Spleen (tissue), 11 donors: ENCODE data around the gene TSHZ2. TPM values are rescaled to one million over a fixed set of nuclear protein-coding genes. Genes with fewer than 3 reads are reported as not detected.
A peak's percentile ranks its signal among the peaks of the same experiment; 100 is the strongest.

Experiments used
- DNase-seq: peaks from one replicate; pipeline ENCODE4 v3.0.0-alpha.2; 2020
- H3K27ac ChIP-seq, 8 donors: fragments of 200-600 bp; sonication (generic) in 7 of 8; 1 replicate in 4 of 8; 2 replicates in 4 of 8; pipeline versions ENCODE4 v1.5.0 to v1.8.0; 2016 to 2021; ENCODE audit warnings: inconsistent platforms in 4 of 8, mild to moderate bottlenecking in 4 of 8, moderate library complexity in 1 of 8
- H3K27me3 ChIP-seq, 7 donors: fragments of 200-600 bp; sonication (generic) in 6 of 7; replicated peaks in 1 of 7; 1 replicate in 4 of 7; 2 replicates in 3 of 7; pipeline versions ENCODE4 v1.5.0 to v1.8.0; 2016 to 2021; ENCODE audit warnings: inconsistent platforms in 3 of 7, mild to moderate bottlenecking in 1 of 7
- H3K36me3 ChIP-seq, 6 donors: fragments of 200-600 bp; sonication (generic) in 5 of 6; 1 replicate in 4 of 6; 2 replicates in 2 of 6; pipeline versions ENCODE4 v1.5.0 to v1.8.0; 2016 to 2021; ENCODE audit warnings: inconsistent platforms in 2 of 6
- H3K4me1 ChIP-seq, 6 donors: fragments of 200-600 bp; sonication (generic) in 5 of 6; 1 replicate in 3 of 6; 2 replicates in 3 of 6; pipeline versions ENCODE4 v1.5.0 to v1.8.0; 2016 to 2021; ENCODE audit warnings: inconsistent platforms in 3 of 6
- H3K4me3 ChIP-seq, 8 donors: fragments of 200-600 bp; sonication (generic) in 7 of 8; 1 replicate in 4 of 8; 2 replicates in 4 of 8; pipeline versions ENCODE4 v1.5.0 to v1.8.0; 2016 to 2021; ENCODE audit warnings: inconsistent platforms in 4 of 8, mild to moderate bottlenecking in 4 of 8, moderate library complexity in 2 of 8
- H3K9me3 ChIP-seq, 8 donors: fragments of 200-600 bp; sonication (generic) in 7 of 8; 1 replicate in 4 of 8; 2 replicates in 4 of 8; pipeline versions ENCODE4 v1.5.0 to v1.8.0; 2016 to 2021; ENCODE audit warnings: inconsistent platforms in 4 of 8
- CTCF ChIP-seq, 11 experiments: fragments of 200-600 bp in 7 of 11; fragments of 450-650 bp in 4 of 11; sonication (generic) in 4 of 11; IDR thresholded peaks in 8 of 11; conservative IDR thresholded peaks in 3 of 11; 1 replicate in 7 of 11; 2 replicates in 4 of 11; pipeline versions ENCODE4 v1.4.0 to v1.8.0; 2016 to 2021; ENCODE audit warnings: antibody characterized with exemption in 11 of 11, inconsistent platforms in 4 of 11, mild to moderate bottlenecking in 1 of 11
- POLR2A ChIP-seq, 3 donors: fragments of 450-650 bp; IDR thresholded peaks; one replicate each; pipeline ENCODE4 v1.5.1; 2017; ENCODE audit warnings: antibody characterized with exemption in 3 of 3, mild to moderate bottlenecking in 1 of 3
- POLR2AphosphoS5 ChIP-seq, 3 donors: sonication (generic); formaldehyde crosslinking; IDR thresholded peaks; one replicate each; pipeline ENCODE4 v1.5.1; 2017; ENCODE audit warnings: antibody characterized with exemption in 3 of 3
- WGBS, 5 donors: extraction: QIAGEN DNeasy Blood & Tissue Kit in 3 of 5; methylation state at CpG; one replicate each; pipeline versions ENCODE4 v1.1.5 to v1.1.7; 2013 to 2018; 5-methylcytosine and 5-hydroxymethylcytosine counted together
- intact Hi-C: fragments of 100-400 bp; cut with DNase I; formaldehyde crosslinking; loops from one replicate; pipeline ENCODE4 v1.15.0; 2023; ENCODE audit warnings: low total_unique reads
- polyA plus RNA-seq, 3 donors: library from polyadenylated mRNA; stranded (reverse); fragments of 200-250 nt; gene quantifications; one replicate each; pipeline ENCODE4 v1.2.1, GENCODE V29; 2013
- total RNA-seq, 7 donors: library from RNA; depleted of rRNA in 3 of 7; stranded (reverse); fragments of >200 nt in 3 of 7; fragmentation: NEBNext Ultra II Directional in 4 of 7; extraction: Animal tissue kit (Norgen Biotek cat#: 25700) in 4 of 7; gene quantifications; one replicate each; pipeline versions ENCODE4 v1.1.0 to v1.2.1, GENCODE V29; 2016 to 2021
- donor health status: healthy with polysubstance abuse.
- donor health status: DM: no; HTN: no; CAD: no; lungs with moderate emphysema.
- donor health status: DM: no; HTN: no; CAD: no.
- donor health status: Bipolar disorder and iron deficiency.
- donor health status: healthy.
- donor health status: DM: no; HTN: no; CAD: no.
- donor health status: DM: yes; HTN: yes; CAD: no.

The TSHZ2 gene
- total and polyA plus RNA-seq, 10 donors = 0.86 to 19.2 (median 15.7) TPM

- 57 to 71% (median 64%) methylated on average over 4 of the region's 4 CpGs for WGBS, 5 donors
- Histone ChIP-seq H3K27ac (peak overlapping the region in 1 of 8 donors; percentile 53), H3K4me1 (peaks cover 0 to 14% (median 0%) of the 10 kb centered on the region in 6 donors), H3K27me3 (peaks cover 0 to 13% (median 0%) of the 10 kb centered on the region in 7 donors), H3K9me3 (no peaks in the 10 kb centered on the region), H3K36me3 (no peaks in the 10 kb centered on the region), H3K4me3 (no peak overlapping the region)
- intact Hi-C loops = no loop called here
- DNase-seq = no peak
- TF ChIP-seq CTCF (IDR thresholded peaks at IDR 0.05 in 8 of 11, conservative IDR thresholded peaks at IDR 0.05 in 3 of 11) = no peak
- no peak for TF ChIP-seq POLR2A (IDR thresholded peaks at IDR 0.05)
- TF ChIP-seq POLR2AphosphoS5 (IDR thresholded peaks at IDR 0.05) = no peak
Measured at GRCh38 chr20:53303413-53303760, 331.2 kb downstream of the TSHZ2 start.

GRCh38 chr20:53304146-53304545, 332.0 kb downstream of the TSHZ2 start:
- H3K27me3 ChIP-seq = peaks cover 0 to 11% (median 0%) of the 10 kb centered on the region in 7 donors
- peaks cover 0 to 14% (median 0%) of the 10 kb centered on the region in 6 donors for H3K4me1 ChIP-seq
- no peaks in the 10 kb centered on the region for H3K36me3 ChIP-seq
- no peak for DNase-seq
- intact Hi-C loops = no loop called here
- H3K4me3 ChIP-seq = no peak overlapping the region
- TF ChIP-seq POLR2AphosphoS5 (IDR thresholded peaks at IDR 0.05) = no peak
- TF ChIP-seq POLR2A (IDR thresholded peaks at IDR 0.05) = no peak
- TF ChIP-seq CTCF (IDR thresholded peaks at IDR 0.05 in 8 of 11, conservative IDR thresholded peaks at IDR 0.05 in 3 of 11) = no peak
- H3K9me3 ChIP-seq = no peaks in the 10 kb centered on the region
- no peak overlapping the region for H3K27ac ChIP-seq
- WGBS, 5 donors = 82 to 96% (median 88%) methylated on average over 3 of the region's 3 CpGs

DNA sequence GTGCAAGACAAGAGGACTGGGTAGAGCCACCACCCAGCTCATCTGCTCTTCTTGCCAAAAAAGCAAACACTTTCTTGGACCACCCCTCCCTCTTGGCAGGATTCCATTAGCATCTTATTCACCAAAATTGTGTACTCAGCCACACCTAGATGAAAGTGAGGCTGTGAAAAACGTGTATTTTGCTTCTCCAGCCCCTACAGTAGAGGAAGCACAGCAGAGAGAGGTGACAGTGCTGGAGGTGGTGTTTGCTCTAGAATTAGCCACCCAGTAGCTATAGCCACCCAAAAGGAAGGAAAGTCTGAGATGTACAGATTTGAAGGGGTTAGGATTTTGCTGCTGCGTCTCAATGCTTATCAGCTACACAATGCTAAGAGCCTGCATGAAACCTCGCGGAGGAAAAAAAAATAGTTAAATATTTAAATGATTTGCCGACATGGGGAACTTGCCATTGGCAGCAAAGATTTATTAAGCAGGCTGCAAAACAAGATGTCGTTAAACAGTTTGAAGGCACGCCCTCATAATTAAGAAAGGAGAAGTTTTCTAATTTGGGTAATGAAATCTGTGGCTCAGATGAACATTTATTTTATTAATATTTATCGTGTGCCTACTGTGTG, 334.1 kb downstream of the TSHZ2 start:
- Histone ChIP-seq H3K4me3 (no peak overlapping the region), H3K27me3 (peaks cover 0 to 8% (median 0%) of the 10 kb centered on the region in 7 donors), H3K4me1 (peaks cover 0 to 4% (median 0%) of the 10 kb centered on the region in 6 donors), H3K9me3 (peaks cover 0 to 6% (median 2%) of the 10 kb centered on the region in 8 donors), H3K27ac (no peak overlapping the region), H3K36me3 (no peaks in the 10 kb centered on the region)
- WGBS, 5 donors = 23 to 43% (median 34%) methylated on average over 8 of the region's 8 CpGs
- TF ChIP-seq POLR2A (IDR thresholded peaks at IDR 0.05) = no peak
- TF ChIP-seq CTCF (IDR thresholded peaks at IDR 0.05 in 8 of 11, conservative IDR thresholded peaks at IDR 0.05 in 3 of 11) = no peak
- TF ChIP-seq POLR2AphosphoS5 (IDR thresholded peaks at IDR 0.05) = no peak
- DNase-seq = no peak
- intact Hi-C loops = no loop called here

DNA sequence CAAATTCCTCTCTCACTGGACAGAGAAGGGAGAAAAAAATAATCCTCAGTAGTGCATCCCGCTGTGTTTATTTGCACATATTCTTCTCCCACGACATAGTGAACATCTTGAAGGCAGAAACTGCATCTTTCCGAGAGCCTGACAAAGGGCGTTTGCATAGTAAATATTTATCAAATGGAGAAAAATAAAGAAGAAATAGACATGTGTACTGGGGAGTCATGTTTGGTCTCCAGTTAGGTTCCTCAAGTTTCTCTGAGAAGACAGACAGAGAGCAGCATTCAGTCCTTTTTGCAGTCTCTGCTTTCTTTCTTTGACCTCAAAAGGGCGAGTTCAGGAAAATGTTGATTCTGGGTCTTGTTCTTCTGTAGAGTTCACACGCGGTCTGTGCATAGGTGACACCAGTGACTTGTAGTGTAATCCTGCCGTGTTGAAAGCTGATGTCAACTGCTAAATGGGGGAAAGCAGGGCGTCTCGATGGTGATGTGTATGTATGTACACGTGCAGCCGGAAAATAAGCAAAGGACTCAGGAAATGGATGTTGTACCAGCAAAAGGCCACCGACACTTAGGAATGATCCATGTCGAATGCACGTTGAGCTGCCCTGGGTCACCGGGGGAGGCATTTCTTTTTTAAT, 335.9 kb downstream of the TSHZ2 start:
- H3K27me3 ChIP-seq = peaks cover 0 to 8% (median 0%) of the 10 kb centered on the region in 7 donors
- no peak for DNase-seq
- WGBS, 5 donors = 79 to 90% (median 82%) methylated on average over 16 of the region's 16 CpGs
- H3K4me1 ChIP-seq = no peaks in the 10 kb centered on the region
- peaks cover 0 to 6% (median 2%) of the 10 kb centered on the region in 8 donors for H3K9me3 ChIP-seq
- no peaks in the 10 kb centered on the region for H3K36me3 ChIP-seq
- H3K4me3 ChIP-seq = no peak overlapping the region
- TF ChIP-seq POLR2A (IDR thresholded peaks at IDR 0.05) (no peak), CTCF (IDR thresholded peaks at IDR 0.05 in 8 of 11, conservative IDR thresholded peaks at IDR 0.05 in 3 of 11) (no peak), POLR2AphosphoS5 (IDR thresholded peaks at IDR 0.05) (no peak)
- intact Hi-C loops = no loop called here
- H3K27ac ChIP-seq = no peak overlapping the region
